Measurements from ENCODE around the gene TNNC2.
A peak's percentile ranks its signal among the peaks of the same experiment; 100 is the strongest.
"Not testable (repeated sequence)": the region's sequence is repeated elsewhere in the genome, so short reads cannot be mapped to it uniquely, and the experiment has no call there.

The TNNC2 gene

GRCh38 chr20:45818239-45818638 lies 8.9 kb downstream of the TNNC2 start:
- no peak for DNase-seq

GRCh38 chr20:45817376-45818194 lies 9.5 kb downstream of the TNNC2 start:
- no peak for DNase-seq

GRCh38 chr20:45816951-45817350 lies 10.2 kb downstream of the TNNC2 start:
- DNase-seq = no peak

- DNase-seq = no peak
Measured at GRCh38 chr20:45814314-45814713, 12.8 kb downstream of the TNNC2 start.

- DNase-seq = no peak
Measured at GRCh38 chr20:45813489-45813888, 13.6 kb downstream of the TNNC2 start.

- no peak for DNase-seq
Measured at GRCh38 chr20:45813006-45813340, 14.1 kb downstream of the TNNC2 start.

GRCh38 chr20:45812157-45813005 lies 14.7 kb downstream of the TNNC2 start, which contains the start of gene UBE2C:
TSS of gene UBE2C (plus strand) at chr20:45812644. CDS start at chr20:45812696, 52 bp downstream.
- peak; percentile 89 for DNase-seq

- no peak for DNase-seq
Measured at GRCh38 chr20:45810191-45810970, 16.7 kb downstream of the TNNC2 start.

- no peak for DNase-seq
Measured at GRCh38 chr20:45801851-45802250, 25.3 kb downstream of the TNNC2 start.

GRCh38 chr20:45798935-45799642 lies 28.0 kb downstream of the TNNC2 start:
- no peak for DNase-seq

- not testable (repeated sequence) for DNase-seq
Measured at GRCh38 chr20:45797955-45798354, 29.2 kb downstream of the TNNC2 start.

GRCh38 chr20:45797510-45797909 lies 29.6 kb downstream of the TNNC2 start:
- not testable (repeated sequence) for DNase-seq

GRCh38 chr20:45796337-45797065 lies 30.6 kb downstream of the TNNC2 start:
- no peak for DNase-seq

- no peak for DNase-seq
Measured at GRCh38 chr20:45792317-45793118, 34.6 kb downstream of the TNNC2 start.

GRCh38 chr20:45788351-45788750 lies 38.8 kb downstream of the TNNC2 start:
- no peak for DNase-seq

GRCh38 chr20:45783656-45784294 lies 43.3 kb downstream of the TNNC2 start:
- no peak for DNase-seq

- DNase-seq = no peak
Measured at GRCh38 chr20:45782890-45783289, 44.2 kb downstream of the TNNC2 start.

GRCh38 chr20:45781391-45781931 lies 45.7 kb downstream of the TNNC2 start:
- no peak for DNase-seq

GRCh38 chr20:45780159-45780558 lies 47.0 kb downstream of the TNNC2 start:
- no peak for DNase-seq
